HG02884 (cell line): ENCODE data around the gene C3orf38.
A peak's percentile ranks its signal among the peaks of the same experiment; 100 is the strongest.
"Not testable (repeated sequence)": the region's sequence is repeated elsewhere in the genome, so short reads cannot be mapped to it uniquely, and the experiment has no call there.

Experiments used
- ATAC-seq: cut with Tn5 transposase; IDR thresholded peaks from one replicate; pipeline ENCODE4 v1.9.1; 2021; ENCODE audit warnings: mild to moderate bottlenecking, moderate library complexity; ENCODE audit not compliant: unreplicated experiment

Gene C3orf38

DNA sequence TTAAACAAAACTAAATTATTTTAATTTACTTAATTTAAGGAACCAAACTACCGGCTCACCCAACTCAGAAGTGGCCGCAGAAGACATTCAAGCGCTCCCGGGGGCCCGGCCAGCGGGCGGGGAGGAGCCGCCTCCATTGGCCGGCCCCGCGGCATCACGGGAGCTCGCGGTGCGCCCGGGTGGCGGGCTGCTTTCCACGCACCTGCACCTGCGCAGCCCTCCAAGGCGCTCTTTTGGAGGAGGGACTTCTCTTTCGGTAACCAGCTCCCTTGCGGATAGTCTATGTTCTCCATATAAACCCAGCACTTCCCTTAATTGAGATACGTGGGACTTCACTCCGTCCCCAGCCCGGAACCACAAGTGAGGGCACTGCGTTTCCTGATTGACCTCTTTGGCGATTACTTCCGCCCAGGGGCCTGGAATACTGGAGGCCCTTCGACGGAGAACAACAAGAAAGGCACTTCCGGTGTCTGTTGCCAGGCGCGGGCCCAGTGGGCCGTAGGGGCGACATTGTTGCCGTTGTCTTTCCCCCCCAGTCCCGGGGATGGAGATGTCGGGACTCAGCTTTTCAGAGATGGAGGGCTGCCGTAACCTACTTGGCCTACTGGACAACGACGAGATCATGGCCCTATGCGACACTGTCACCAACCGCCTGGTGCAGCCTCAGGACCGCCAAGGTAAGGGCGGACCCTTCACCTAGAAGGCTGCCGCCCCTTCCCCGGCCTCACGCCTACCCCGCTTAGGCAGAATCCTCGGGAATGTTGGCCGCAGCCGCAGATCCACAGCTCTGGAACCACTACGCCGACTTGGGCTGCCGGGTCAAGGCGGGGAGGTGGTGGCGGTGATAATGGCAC lies at the start of gene C3orf38:
C3orf38 (plus strand) TSS at position 451 of the 854 bp plus-strand sequence; CDS start at position 545, 94 bp downstream.
- ATAC-seq = peak; percentile 70

DNA sequence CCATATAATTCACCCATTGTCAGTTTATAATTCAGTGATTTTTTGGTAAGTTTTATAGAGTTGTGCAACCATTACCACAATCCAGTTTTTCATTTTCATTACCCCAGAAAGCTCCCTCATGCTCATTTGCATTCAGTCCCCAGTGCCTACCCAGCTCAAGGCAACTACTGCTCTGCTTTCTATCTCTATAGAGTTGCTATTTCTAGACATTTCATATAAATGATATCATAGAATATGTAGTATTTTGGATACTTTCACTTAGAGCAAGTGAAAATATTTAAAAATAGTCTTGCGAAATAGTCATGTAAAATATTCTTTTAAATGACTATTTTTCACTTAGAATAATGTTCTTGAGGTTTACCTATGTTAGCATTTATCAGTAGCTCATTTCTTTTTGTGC lies 48.6 kb upstream of the C3orf38 start:
- peak; percentile 91 for ATAC-seq

GRCh38 chr3:88105325-88105724 lies 44.4 kb upstream of the C3orf38 start:
- ATAC-seq = no peak

DNA sequence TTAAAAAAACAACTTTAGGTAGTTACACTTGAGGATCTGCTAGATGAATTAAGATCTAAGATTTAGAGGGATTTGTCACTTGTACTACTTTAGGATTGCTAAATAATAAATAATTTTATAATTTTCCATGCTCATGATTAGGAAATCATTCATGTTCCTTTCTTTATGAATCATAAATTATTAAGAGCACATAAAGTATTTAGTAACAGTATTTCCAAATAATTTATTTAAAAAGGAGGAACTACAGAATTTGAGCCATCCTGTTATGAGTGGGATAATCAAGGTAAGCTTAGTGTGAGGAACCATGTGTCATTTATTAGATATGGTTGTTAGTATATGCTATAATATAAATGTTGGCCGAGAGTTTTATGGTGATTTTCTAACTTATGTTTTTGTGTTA lies 37.5 kb upstream of the C3orf38 start:
- ATAC-seq = no peak

DNA sequence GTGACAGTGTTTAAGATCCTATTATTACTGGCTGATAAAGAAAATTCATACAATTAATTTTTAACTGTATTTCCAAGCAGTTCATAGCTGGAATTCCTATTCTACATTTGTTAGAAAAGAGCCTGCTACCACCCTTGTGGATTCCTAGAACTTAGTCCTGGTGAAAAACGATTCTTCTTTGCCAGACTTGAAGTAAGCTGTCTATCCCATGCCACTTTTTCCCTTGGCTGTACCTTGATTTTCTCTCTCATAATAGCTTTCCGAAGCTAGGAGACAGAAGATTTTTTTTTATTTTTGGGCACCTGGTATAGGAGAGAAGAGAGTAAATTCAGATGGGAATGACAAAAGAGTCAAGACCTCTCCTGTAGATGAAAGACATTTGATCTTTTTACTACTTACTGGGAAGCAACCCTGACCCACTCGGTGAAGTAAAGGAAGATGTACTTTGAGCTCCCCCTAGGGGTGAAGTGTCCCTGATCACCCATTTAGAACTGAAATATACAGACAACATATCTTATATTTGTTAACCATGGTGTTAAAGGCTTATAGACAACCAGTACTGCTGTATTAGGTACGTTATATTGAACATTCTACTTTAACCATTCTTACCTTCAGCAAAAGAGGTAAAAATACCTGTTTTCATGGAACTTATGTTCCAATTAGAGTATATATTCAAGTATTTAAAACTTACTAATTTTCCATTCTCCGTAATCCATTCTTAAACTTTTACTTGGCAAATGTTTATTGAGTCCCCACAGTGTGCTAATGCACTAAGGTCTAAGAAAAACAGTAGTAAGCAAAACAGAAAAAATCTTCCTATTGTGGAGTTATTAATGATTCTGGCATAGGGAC lies 36.2 kb upstream of the C3orf38 start:
- ATAC-seq = peak; percentile 94

- ATAC-seq = no peak
These were observed 34.7 kb upstream of the C3orf38 start for GRCh38 chr3:88114878-88115549.

- no peak for ATAC-seq
These were observed 32.1 kb upstream of the C3orf38 start for GRCh38 chr3:88117683-88118082.

- not testable (repeated sequence) for ATAC-seq
These were observed 31.2 kb upstream of the C3orf38 start for GRCh38 chr3:88118603-88119002.

GRCh38 chr3:88123526-88123925 lies 26.2 kb upstream of the C3orf38 start:
- no peak for ATAC-seq

DNA sequence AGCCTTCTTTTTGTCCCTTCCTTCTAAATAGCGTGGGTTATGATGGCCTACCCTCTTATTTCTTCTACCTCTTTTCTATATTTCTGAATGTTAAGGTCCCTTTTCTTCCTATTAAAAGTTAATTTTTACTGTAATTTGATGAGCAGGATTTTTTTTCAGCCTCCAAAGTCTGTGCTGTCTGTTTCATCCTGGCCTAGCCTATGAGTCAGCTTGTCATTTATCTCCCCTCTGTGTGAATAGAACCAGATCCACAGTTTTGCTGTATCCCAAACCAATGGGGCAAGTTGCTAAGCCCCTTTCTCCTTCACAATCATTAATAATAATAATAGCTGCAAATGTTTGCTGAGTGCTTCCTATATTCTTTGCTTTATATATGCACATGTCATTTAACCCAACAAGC lies 18.1 kb upstream of the C3orf38 start:
- ATAC-seq = no peak

GRCh38 chr3:88132894-88133293 lies 16.9 kb upstream of the C3orf38 start:
- no peak for ATAC-seq

DNA sequence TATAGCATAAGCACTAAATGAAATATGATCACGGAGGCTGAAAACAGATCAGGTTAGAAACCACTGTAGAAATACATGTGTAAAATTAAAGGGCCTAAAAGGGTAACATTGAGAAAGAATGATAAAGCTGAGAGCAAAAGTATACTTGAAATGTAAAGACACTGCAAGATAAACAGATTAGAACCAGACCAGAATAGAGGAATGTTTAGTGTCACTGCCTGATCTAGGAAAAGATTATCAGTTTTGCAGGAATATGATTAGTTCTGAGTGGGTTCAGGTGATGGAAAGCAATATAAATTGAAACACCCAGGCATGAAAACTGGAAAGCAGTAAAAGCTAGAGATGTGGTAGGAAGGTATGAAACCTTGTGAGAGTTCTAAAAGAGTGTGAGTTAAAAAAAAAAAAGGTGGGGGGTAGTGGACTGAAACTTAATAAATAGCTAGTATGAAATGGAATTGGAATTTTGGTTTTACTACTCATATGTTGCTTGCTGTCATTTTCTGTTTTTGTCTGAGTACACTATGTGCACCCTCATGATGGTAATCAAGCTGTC lies 16.0 kb upstream of the C3orf38 start:
- ATAC-seq = peak; percentile 37

DNA sequence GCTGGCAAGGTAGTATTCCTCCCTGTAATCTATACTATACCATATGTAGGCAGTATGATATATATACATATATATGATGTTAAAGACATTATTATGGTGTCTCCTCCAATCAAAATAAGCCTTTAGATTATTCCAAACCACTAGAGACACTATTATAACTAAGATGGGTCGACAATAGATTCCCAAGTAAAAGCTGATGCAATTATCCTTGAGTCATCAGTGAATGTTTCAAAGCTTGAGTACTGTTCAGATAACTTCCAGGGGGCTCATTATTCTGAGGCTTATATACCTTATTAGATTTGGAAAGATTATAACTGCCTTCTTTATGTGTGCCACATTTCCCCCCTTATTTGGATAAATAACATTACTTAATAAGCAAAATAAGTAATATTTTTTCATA lies 11.9 kb upstream of the C3orf38 start:
- ATAC-seq = no peak

DNA sequence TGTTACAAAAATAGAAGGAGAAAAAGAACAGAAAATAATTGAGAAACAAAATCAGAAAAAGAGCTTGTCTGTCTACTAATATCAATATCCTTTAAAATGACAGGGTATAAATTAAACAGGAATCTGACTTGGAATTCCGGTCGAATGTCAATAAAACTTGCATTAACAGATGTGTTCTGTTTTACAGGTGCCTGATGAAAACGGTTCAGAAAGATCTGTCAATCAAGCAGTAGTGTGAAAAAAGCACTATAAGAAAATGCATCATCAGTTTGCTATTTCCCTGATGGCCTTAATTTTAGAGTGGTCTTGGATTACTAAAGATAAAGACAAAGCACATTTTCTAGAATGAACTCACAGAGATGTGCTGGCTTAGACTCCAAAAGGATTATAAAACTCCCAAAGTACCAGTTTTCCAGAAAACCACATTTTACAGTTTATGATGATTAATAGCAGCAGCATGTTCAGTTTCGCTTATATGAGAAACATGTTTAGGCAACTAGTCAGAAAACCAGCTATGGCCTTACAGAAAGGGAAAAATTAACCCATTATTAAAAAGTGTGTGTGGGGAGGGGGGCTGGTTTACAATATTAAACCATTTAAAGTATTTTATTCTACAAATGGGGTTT lies 8.2 kb upstream of the C3orf38 start:
- ATAC-seq = no peak

- ATAC-seq = no peak
These were observed 7.6 kb upstream of the C3orf38 start for GRCh38 chr3:88142094-88142624.

- no peak for ATAC-seq
These were observed 2.5 kb upstream of the C3orf38 start for GRCh38 chr3:88147261-88147660.

GRCh38 chr3:88148651-88149050 lies 1.1 kb upstream of the C3orf38 start:
- no peak for ATAC-seq

DNA sequence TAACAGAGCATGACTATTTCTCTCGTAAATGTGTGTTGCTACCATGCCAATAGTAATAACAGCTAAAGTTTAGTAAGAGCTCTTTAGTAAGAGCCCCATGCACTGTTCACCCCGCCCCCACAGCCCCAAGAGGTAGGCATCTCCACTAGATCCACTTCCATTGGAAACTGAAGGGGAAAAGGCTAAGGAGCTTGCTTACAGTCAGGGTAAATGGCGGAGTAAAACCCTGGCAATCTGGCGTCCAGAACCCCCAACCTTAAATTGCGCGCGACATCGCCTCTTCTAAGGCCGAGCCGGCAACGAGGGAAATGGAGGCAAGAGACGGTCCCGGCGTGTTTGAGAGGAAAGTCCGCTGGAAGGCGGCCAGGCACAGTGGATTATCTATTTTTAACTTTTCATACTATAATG lies 654 bp upstream of the C3orf38 start:
- ATAC-seq = peak; percentile 11

DNA sequence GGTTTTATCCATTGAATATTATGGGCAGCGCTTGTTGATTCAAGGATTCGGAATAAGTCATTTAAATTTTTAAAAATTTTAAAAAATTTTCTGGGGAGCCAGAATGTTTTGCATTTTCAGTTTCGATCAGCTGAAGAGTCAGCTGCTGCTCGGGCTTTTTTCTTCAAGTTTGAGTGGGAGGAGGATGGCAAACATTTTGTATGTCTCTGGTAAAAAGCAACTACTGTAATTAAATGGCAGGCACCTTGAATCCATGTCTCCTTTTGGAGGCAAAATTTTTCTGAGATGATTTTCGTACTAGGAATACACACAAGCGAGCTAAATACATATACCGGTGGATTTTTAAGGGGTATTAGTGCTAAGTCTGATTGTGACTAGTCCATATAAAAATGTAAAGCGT lies 612 bp downstream of the C3orf38 start:
- peak; percentile 18 for ATAC-seq

- ATAC-seq = no peak
These were observed 1.0 kb downstream of the C3orf38 start for GRCh38 chr3:88150806-88151205.
